GM21360 (cell line): ENCODE data around the gene SIM1.

Experiments
- ATAC-seq: cut with Tn5 transposase; IDR thresholded peaks from one replicate; pipeline ENCODE4 v1.9.1; 2021; ENCODE audit warnings: mild to moderate bottlenecking, moderate library complexity; ENCODE audit not compliant: unreplicated experiment

SIM1 gene

GRCh38 chr6:100458841-100459591, 5.7 kb downstream of the SIM1 start:
- no peak for ATAC-seq

DNA sequence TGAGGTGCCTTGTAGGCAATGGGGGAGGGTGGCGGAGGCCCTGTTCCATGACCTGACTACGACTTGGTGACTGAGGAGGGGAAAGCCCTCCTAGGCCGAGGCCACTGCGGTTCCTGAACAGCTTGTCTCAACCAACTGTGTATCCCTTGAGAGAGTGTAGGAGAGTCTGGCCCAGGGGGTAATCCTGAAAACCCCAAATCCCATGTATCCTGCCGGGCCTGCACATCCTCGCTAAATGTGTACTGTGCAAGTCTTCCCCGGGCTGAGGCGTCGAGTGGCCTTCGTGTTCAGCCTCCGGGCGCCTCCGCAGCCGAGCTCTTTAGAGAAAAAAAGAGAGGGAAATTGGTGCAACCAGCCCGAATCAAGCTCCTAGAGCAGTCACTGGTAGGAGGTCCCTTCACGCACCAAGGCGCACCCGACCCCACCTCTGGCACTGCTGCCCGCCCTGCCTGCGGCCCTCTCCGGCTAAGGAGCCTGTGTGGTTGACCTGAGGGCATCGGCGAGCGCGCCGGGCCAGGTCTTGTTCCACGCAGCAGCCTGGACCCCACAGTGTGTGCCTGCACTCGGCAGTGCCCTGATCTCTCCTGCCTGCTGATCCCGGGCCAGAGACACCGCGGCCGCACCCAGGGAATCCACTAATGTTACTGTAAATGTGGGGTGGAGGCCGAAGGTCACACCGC, 7.3 kb downstream of the SIM1 start:
- ATAC-seq, result no peak

DNA sequence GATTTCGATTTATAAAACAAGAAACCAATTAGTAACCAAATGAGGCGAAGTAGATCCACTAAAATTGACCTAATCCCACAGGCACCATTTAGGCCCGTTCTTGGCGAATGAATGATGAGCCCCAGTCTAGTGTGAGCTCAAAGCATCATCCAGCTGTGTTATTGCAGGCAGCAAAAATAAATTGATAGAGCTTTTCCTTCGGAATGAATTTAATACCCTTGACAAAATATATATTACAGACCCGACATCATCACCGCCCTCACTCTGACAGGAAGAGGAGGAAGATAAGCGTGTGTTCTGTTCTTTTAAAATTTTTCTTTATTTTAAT, 7.8 kb downstream of the SIM1 start:
- ATAC-seq, result no peak

DNA sequence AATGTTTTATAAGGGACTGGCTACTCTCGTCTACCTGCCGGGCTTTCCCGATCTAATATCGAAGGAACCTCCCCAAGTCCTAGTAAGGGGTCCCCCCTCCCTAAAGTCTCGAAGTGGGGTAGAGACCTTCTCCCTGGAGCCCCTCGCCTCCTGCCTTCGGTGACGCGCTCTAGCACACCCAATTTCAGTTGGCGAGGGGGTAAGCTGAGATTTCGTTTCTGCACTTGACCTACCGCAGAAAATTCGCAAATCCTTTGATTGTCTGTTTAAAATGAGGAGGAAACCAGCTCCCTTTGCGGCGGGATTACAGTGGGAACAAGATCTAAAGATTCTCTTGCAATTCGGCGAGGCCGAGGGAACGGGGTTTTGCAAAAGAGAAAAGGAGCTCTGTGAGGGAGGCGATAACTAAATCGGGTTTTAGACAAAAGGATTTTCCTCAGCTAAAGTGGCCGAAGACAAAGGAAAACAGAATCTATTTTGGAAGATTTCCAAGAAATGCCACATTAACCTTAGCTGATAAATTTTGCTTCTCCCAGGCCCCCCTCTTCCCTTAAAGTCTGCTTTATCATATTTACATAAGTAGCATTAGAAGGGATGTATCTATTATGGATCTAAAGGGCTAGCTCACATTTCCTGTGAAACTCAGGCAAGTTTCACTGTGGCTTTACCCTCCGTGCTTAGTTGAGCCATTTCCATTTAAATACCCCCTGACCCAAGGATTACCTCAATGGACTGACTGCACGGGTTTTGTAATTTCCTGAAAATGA, 8.4 kb downstream of the SIM1 start:
- ATAC-seq, result no peak

DNA sequence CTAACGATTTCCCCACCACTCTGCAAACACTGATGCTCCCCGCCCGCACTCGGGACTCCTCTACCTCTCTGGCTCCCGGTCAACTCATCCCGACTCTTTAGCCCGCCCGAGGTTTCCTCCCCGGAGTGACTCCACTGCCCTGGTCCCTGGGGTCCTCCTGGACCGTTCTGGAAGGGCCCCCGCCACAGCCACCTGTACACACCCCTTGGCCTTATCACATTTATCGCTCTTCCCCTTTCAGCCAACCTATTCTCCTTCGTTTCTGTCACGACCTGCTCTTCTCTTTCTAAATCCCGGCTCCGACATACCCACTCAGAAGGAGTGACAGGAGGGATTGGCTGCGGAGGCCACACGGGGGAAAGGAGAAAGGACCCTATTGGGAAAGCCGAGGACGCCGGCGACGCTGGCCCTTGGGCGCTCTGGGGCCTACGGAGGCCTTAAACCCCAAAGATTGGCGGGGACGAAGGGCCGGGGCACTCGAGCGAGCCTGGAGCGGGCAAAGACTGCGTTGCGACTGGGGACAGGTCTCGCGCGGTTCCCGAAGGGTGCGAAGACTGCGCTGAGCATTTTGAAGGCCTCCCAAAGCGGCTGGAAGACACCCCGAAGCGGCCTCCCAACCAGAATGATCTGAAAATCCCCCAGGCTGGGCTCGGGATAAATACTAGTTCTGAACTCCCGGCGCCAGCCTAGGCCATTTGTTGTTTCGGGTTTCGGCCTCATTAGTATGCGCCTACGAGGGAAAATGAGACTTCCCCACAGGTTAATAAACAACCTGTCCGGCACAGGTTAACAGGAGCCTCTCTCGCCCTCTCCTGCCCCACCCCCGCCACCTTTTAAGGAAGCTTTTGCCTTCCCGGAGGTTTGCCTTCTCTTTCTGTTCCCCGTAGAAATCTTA, 9.2 kb downstream of the SIM1 start:
- no peak for ATAC-seq

- no peak for ATAC-seq
Observed at GRCh38 chr6:100454551-100455229, 10.0 kb downstream of the SIM1 start.

DNA sequence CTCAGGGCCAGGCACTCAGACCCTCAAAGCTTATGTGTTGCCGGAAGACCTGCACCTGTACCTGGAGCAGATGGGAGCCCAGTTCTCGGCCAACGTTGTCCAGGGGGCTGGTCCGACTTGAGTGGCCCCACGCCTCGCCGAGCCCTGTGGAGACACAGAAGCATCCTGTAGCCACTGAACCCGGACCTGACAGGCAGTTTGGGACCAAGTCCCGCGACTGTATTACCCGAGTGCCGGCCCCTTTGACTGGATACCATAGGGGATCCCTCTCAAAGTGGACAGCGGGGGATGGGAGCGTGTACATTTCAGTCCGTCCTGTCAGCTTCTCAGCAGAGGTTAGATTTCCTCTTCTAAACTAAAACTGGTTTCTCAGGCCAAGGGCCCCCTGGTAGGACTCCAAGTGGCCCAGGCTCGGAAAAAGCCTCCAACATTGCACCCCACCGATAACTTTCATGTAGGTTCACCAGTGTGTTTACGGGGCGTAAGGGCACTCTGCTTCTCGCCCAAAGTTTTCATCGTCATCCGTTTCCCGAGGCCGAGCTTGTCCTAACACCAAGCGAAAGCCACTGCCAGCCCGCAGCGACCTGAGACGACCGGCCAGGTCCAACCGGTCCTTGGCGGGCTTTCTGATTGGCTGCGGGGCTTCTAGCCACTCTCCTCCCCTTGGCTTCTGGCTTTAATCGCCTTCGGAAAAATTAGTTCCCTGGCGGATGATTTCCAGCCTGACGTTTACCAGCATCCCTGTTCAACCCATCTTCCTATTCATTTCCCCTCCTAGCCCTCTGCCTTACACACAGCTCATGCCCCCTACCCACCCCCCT, 10.8 kb downstream of the SIM1 start:
- no peak for ATAC-seq

GRCh38 chr6:100452998-100453397, 11.7 kb downstream of the SIM1 start:
- ATAC-seq, result no peak

GRCh38 chr6:100451577-100451976, 13.1 kb downstream of the SIM1 start:
- no peak for ATAC-seq

DNA sequence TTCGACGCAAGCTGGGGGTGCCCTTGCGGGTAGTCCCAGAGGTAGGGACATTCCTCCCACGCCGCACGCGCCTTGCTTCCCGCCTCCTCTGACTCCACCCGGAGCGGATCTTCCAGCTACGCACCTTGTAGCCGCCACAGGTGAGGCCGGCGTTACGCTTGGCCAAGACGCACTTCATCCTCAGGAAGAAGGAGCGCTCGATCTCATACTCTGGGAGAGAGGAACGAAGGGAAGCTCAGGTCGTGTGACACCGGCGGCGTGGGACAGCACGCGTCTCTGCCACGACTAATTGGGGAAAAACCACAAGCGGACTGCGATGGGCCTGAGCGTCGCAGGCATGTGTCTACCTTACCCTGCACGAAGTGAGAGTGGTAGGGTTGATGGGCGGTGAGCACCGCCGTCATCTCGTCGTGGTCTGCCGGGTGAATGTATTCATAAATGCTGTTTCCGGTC, 15.5 kb downstream of the SIM1 start:
- ATAC-seq, result no peak

- ATAC-seq, result no peak
Observed at GRCh38 chr6:100447900-100448748, 16.6 kb downstream of the SIM1 start.

DNA sequence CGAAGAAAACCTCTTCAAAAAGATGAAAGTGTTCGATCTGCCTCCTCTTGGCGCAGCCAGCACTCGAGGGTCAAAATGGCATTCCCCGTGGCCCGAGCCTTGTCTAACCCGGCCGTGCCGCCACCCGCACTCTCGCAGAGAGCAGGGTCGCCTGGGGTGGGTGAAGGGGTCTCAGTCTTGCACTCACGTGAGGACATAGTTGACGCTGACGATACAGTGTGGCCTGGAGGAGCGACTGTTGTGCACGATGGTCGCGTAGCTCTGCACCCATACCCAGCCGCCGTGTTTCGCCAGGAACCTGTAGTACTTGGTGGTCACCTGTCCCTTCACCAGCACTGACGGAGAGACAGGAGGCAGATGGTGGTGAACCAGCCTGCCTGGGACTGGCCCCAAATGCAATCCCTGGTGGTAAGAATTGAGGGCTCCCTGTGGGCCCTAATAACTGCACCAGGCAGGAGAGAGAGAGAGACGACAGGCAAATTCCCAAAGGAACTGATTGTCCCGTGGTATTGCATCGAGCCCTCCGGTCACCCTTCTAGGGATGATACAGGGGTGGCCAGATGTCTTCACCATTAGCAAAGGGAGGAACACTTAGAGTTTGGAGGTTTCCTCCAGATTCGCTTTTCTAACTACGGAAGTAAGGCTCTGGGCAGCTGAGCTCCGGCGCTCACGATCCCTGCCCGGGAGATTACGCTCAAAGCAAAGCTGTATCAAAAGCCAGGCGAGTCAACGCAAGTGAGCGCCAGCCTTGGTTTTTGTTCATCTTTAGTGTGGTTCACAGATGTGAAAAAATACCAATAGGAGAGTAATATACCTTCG, 17.4 kb downstream of the SIM1 start:
- ATAC-seq, result no peak

GRCh38 chr6:100446115-100447080, 18.3 kb downstream of the SIM1 start:
- ATAC-seq, result no peak

DNA sequence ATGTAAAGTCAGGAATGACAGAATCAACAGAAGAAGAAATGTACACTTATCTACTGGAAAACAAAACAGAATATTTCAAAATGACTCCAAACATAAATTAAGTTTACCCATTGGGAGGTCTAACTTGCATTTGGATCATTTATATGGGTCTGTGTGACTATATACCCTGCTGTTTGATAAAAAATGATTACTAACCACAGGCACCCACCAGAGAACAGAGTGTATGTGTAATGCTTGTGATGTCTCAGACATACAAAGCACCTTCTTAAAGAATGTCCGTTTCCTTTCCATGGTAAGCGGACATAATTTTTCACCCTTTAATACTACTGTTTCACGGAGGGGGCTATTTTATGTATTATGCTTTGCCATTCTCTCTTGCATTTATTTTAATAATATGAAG, 19.2 kb downstream of the SIM1 start:
- ATAC-seq, result no peak

DNA sequence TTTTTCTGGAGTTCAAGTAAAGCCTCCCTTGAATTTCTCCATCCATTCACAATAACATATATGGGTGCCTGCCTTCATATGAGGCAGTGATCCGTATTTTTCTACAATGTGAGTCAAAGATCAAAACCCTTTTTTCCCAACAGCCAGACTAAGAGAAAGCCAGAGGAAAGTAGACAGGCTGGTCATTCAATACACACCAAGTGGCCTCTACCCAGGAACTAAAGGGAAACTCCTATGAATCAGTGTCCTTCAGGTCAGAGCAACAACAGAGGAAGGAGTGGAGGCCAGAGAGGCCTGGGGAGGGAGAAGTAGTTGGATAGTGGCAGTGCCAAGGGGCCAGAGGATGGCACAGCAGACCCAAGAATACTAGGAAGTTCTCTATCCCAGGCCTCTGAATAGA, 23.8 kb downstream of the SIM1 start:
- ATAC-seq, result no peak

DNA sequence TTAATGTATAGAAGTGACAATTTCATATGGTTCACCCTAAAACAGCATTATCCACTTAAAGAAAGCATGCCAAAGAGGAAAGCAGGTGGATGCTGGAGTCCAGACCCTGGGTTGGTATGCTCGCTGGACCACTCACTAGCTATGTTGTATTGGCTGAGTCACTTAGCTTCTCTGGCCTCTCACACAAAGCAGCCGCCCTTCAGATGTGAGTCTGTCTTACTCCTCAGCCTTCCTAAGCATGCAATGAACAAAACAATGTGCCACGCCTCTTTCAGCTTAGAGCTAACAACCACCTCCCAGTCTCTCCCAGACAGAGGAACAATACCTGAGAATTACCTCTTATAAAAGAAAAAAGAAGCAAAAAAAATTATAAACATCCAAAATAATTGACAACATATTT, 29.4 kb downstream of the SIM1 start:
- no peak for ATAC-seq
